OCI-LY7 (cell line): ENCODE measurements around the gene MEOX1. TPM values are rescaled to one million over a fixed set of nuclear protein-coding genes. Genes with fewer than 3 reads are reported as not detected.

ENCODE experiments used
- BruUV-seq: library from RNA; stranded (reverse); fragments of 400-500 nt; replicated peaks from 2 replicates; lab custom pipeline; 2021; lab: Mats Ljungman, UMichigan
- CTCF ChIA-PET: fragments of 300-600 bp; sonication (Branson Sonifier 250); formaldehyde crosslinking; loops from one replicate; lab custom pipeline; 2022; ENCODE audit warnings: antibody characterized with exemption; ENCODE audit not compliant: unreplicated experiment; lab: Charles Lee
- POLR2A ChIA-PET: fragments of 300-600 bp; sonication (Branson Sonifier 250); formaldehyde crosslinking; loops from one replicate; lab custom pipeline; 2022; ENCODE audit warnings: antibody characterized with exemption; lab: Charles Lee
- DNase-seq: peaks from one replicate; pipeline ENCODE4 v3.0.0-alpha.2; 2015; ENCODE audit warnings: low spot score
- H2AFZ ChIP-seq: fragments of 200-600 bp; sonication (generic), shearing (Covaris generic); 2 replicates; pipeline ENCODE4 v1.6.1; 2014; ENCODE audit warnings: mild to moderate bottlenecking, antibody characterized with exemption, low read length, moderate library complexity
- H3K27ac ChIP-seq: fragments of 200-600 bp; sonication (generic); 2 replicates; pipeline ENCODE4 v1.5.1; 2014; ENCODE audit warnings: mixed run types, low read depth, mild to moderate bottlenecking, moderate library complexity, low read length, inconsistent platforms; ENCODE audit not compliant: poor library complexity, severe bottlenecking
- H3K36me3 ChIP-seq: fragments of 200-600 bp; sonication (generic); 2 replicates; pipeline ENCODE4 v1.6.1; 2014; ENCODE audit warnings: mild to moderate bottlenecking, antibody characterized with exemption, low read length, moderate library complexity, mixed read lengths; ENCODE audit not compliant: insufficient read depth
- H3K4me1 ChIP-seq: fragments of 200-600 bp; sonication (generic); 2 replicates; pipeline ENCODE4 v1.5.1; 2014; ENCODE audit warnings: mild to moderate bottlenecking, low read length; ENCODE audit not compliant: insufficient read depth, poor library complexity, severe bottlenecking
- H3K4me2 ChIP-seq: fragments of 200-600 bp; sonication (generic); 2 replicates; pipeline ENCODE4 v1.6.1; 2014; ENCODE audit warnings: mild to moderate bottlenecking, low read length
- H3K4me3 ChIP-seq: fragments of 200-600 bp; sonication (generic); 2 replicates; pipeline ENCODE4 v1.5.1; 2014; ENCODE audit warnings: mild to moderate bottlenecking, low read depth, low read length; ENCODE audit not compliant: poor library complexity, severe bottlenecking
- H3K79me2 ChIP-seq: fragments of 200-600 bp; sonication (generic); 2 replicates; pipeline ENCODE4 v1.6.1; 2016; ENCODE audit warnings: low read depth, mild to moderate bottlenecking, low read length, moderate library complexity, mixed read lengths; ENCODE audit not compliant: insufficient read depth
- H3K9me2 ChIP-seq: fragments of 200-600 bp; sonication (generic); 2 replicates; pipeline ENCODE4 v1.6.1; 2016; ENCODE audit warnings: mild to moderate bottlenecking, low read length, mixed read lengths; ENCODE audit not compliant: insufficient read depth
- H3K9me3 ChIP-seq: fragments of 200-600 bp; sonication (generic); 2 replicates; pipeline ENCODE4 v1.6.1; 2014; ENCODE audit warnings: mild to moderate bottlenecking, mixed run types, low read length, mixed read lengths
- H4K20me1 ChIP-seq: fragments of 200-600 bp; sonication (generic); 2 replicates; pipeline ENCODE4 v1.6.1; 2014; ENCODE audit warnings: mild to moderate bottlenecking, antibody characterized with exemption, low read length, moderate library complexity, mixed read lengths; ENCODE audit not compliant: insufficient read depth
- CTCF ChIP-seq: fragments of 200-600 bp; sonication (generic); conservative IDR thresholded peaks from 2 replicates; pipeline ENCODE4 v1.5.1; 2014; ENCODE audit warnings: mild to moderate bottlenecking, antibody characterized with exemption, low read length, moderate library complexity, mixed read lengths
- EZH2phosphoT487 ChIP-seq: fragments of 200-600 bp; sonication (generic); IDR thresholded peaks from 2 replicates; pipeline ENCODE4 v1.6.1; 2018; ENCODE audit warnings: low read depth, borderline replicate concordance, mild to moderate bottlenecking, mixed run types, antibody characterized with exemption, low read length, moderate library complexity, mixed read lengths
- intact Hi-C: fragments of 100-400 bp; cut with micrococcal nuclease; formaldehyde crosslinking; loops from one replicate; pipeline ENCODE4 v1.10.0; 2022; ENCODE audit not compliant: unreplicated experiment
- total RNA-seq, 2 experiments: library from RNA; depleted of rRNA in 1 of 2; stranded (reverse); fragments of >200 nt in 1 of 2; shearing (Covaris generic) in 1 of 2; gene quantifications; 2 replicates each; pipeline ENCODE4 v1.2.3, GENCODE V29; 2014 to 2022

Gene MEOX1
- total RNA-seq, 2 experiments from 2014 or later = not detected

GRCh38 chr17:43676471-43676870 is 14.7 kb upstream of the MEOX1 start:
- ChIA-PET POLR2A (no interaction called here), CTCF (no interaction called here)
- Histone ChIP-seq H3K4me1 (peaks cover 15% of the 10 kb centered on the region), H3K36me3 (no peaks in the 10 kb centered on the region), H3K4me2 (no peak overlapping the region), H3K79me2 (no peaks in the 10 kb centered on the region), H4K20me1 (no peaks in the 10 kb centered on the region), H2AFZ (no peak overlapping the region), H3K9me3 (no peaks in the 10 kb centered on the region), H3K27ac (no peak overlapping the region), H3K9me2 (no peaks in the 10 kb centered on the region), H3K4me3 (no peak overlapping the region)
- TF ChIP-seq CTCF = no peak
- TF ChIP-seq EZH2phosphoT487 = no peak
- DNase-seq = no peak
- BruUV-seq = no TSS peak
- intact Hi-C loops = no loop called here

- H4K20me1 ChIP-seq = no peaks in the 10 kb centered on the region
- CTCF ChIA-PET = interaction anchor here (1.1 kb wide), 1 partner anchor 97 kb away, joined by 6 read pairs; no protein-coding TSS in a partner anchor
- no TSS peak for BruUV-seq
Measured at GRCh38 chr17:43674394-43674793, 12.7 kb upstream of the MEOX1 start.

More at GRCh38 chr17:43674394-43674793, 12.7 kb upstream of the MEOX1 start:
- peaks cover 15% of the 10 kb centered on the region for H3K4me1 ChIP-seq
- no peak for DNase-seq
- H3K9me2 ChIP-seq = no peaks in the 10 kb centered on the region
- no peak overlapping the region for H3K27ac ChIP-seq
- intact Hi-C loops = loop anchor here (1.0 to 5.0 kb wide), 2 partner anchors 98 to 282 kb away; no protein-coding TSS in a partner anchor
- no peak overlapping the region for H3K4me2 ChIP-seq
- H3K4me3 ChIP-seq = no peak overlapping the region
- H2AFZ ChIP-seq = no peak overlapping the region
- H3K9me3 ChIP-seq = no peaks in the 10 kb centered on the region
- TF ChIP-seq CTCF (no peak), EZH2phosphoT487 (no peak)
- no peaks in the 10 kb centered on the region for H3K79me2 ChIP-seq
- POLR2A ChIA-PET = no interaction called here
- H3K36me3 ChIP-seq = no peaks in the 10 kb centered on the region
